Fibroblast of the aortic adventitia (primary cell): ENCODE measurements around the gene FOLR2. TPM values are rescaled to one million over a fixed set of nuclear protein-coding genes. Genes with fewer than 3 reads are reported as not detected.
A peak's percentile ranks its signal among the peaks of the same experiment; 100 is the strongest.

Experiments used
- DNase-seq: peaks from one replicate; pipeline ENCODE4 v3.0.0-alpha.2; 2010; ENCODE audit warnings: low read depth
- H3K4me3 ChIP-seq: 2 replicates; pipeline ENCODE4 v1.5.1; 2011; ENCODE audit warnings: low read depth, mild to moderate bottlenecking, control low read depth, low read length, moderate library complexity
- total RNA-seq: library from RNA; depleted of rRNA; stranded (reverse); fragments of >200 nt; gene quantifications from 2 replicates; pipeline ENCODE4 v1.2.3, GENCODE V29; 2012; ENCODE audit warnings: low replicate concordance
- TF ChIP-seq, protein P1 (sequence below): IDR thresholded peaks from 2 replicates; pipeline ENCODE4 v1.5.1; 2011; ENCODE audit warnings: mild to moderate bottlenecking, low read length, control low read depth, inconsistent platforms; ENCODE audit not compliant: insufficient read depth

Gene FOLR2
- total RNA-seq, 1 donor, result not detected

DNA sequence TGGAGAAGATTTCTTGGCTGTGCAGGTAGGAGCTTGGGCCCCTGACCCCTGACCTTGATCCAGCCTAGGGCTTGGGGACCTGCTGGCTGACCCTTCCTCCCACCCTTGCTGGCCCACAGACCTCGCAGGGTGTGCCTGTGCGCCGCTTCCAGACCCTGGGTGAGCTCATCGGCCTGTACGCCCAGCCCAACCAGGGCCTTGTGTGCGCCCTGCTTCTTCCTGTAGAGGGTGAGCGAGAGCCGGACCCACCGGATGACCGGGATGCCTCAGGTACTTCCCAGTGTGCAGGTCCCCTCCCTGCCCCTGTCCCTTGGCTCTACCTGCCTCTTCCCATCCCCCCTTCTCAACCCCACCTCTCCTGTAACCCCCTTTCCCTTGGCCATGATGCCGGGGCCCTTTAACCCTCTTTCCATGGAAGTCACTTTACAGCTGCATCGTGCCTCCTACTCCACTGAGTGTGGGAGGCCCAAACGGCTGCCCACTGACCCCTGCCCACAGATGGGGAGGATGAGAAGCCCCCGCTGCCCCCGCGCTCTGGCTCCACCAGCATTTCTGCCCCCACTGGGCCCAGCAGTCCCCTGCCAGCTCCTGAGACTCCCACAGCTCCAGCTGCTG is 11.7 kb downstream of the FOLR2 start:
- no peak overlapping the region for H3K4me3 ChIP-seq
- TF ChIP-seq, protein P1, sequence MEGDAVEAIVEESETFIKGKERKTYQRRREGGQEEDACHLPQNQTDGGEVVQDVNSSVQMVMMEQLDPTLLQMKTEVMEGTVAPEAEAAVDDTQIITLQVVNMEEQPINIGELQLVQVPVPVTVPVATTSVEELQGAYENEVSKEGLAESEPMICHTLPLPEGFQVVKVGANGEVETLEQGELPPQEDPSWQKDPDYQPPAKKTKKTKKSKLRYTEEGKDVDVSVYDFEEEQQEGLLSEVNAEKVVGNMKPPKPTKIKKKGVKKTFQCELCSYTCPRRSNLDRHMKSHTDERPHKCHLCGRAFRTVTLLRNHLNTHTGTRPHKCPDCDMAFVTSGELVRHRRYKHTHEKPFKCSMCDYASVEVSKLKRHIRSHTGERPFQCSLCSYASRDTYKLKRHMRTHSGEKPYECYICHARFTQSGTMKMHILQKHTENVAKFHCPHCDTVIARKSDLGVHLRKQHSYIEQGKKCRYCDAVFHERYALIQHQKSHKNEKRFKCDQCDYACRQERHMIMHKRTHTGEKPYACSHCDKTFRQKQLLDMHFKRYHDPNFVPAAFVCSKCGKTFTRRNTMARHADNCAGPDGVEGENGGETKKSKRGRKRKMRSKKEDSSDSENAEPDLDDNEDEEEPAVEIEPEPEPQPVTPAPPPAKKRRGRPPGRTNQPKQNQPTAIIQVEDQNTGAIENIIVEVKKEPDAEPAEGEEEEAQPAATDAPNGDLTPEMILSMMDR, result peak; percentile 63
- peak; percentile 35 for DNase-seq

DNA sequence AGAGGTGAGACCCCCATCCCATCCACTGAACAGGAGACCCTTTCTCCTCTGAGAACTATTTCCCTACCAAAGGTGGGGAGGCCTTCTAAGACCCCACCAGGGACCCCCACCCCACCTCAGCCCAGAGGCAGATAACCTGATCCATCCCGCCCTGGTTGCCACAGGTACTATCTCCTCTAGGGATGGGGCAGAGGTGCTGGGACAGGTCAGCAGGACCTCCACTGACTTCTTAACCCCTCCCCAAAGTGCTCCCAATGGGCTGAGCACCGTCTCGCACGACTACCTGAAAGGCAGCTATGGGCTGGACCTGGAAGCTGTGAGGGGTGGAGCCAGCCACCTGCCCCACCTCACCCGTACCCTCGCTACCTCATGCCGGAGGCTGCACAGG is 12.2 kb downstream of the FOLR2 start:
- TF ChIP-seq, protein P1, result no peak
- no peak for DNase-seq

DNA sequence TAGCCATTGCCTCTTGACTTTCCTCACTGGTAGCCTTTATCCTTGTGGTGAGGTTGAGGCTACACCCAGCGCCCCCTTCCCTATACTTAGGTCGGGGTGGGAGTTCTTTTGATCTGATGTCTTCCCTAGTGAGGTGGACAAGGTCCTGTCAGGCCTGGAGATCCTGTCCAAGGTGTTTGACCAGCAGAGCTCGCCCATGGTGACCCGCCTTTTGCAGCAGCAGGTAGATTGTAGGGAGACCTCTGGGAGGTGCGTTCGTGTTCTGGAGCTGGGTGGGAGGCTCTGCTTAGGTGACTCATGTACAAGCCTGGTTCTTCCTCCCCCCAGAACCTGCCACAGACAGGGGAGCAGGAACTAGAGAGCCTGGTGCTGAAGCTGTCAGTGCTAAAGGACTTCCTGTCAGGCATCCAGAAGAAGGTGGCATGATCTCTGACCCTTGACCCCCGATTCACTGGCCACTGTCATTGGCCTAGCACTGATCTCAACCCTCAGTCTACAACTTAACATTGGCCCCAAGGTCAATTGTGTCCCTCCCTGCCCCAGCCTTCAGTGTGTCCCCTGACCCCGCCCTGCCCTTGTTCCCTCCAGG is 12.8 kb downstream of the FOLR2 start:
- TF ChIP-seq, protein P1, result no peak
- DNase-seq, result no peak
- no peak overlapping the region for H3K4me3 ChIP-seq

More for the DNA sequence above, 12.2 kb downstream of the FOLR2 start:
- no peak overlapping the region for H3K4me3 ChIP-seq

DNA sequence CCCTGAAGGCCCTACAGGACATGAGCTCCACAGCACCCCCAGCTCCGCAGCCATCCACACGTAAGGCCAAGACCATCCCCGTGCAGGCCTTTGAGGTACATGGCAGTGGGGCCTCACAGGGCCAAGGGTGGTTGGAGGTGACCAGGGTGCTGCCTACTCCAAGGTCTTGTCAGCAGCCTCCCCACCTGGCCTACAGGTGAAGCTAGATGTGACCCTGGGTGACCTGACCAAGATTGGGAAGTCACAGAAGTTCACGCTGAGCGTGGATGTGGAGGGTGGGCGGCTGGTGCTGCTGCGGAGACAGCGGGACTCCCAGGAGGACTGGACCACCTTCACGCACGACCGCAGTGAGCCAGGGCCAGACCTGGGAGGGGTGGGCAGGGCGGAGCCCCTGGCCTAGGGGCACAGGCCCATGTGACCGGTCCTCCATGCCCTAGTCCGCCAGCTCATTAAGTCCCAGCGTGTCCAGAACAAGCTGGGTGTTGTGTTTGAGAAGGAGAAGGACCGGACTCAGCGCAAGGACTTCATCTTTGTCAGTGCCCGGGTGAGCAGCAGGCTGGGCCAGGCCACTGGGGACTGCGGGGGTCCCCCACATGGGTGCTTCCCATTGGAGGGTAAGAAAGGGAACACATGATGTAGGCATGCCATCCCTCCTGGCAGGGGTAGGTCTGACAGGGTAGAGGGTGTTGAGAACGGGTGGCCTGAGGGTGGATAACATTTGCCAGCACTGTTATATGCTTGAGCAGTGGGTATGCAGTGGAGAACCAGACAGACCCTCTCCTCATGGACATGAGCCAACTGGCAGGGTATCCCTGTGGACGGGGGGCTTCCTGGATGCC is 13.6 kb downstream of the FOLR2 start:
- TF ChIP-seq, protein P1, result no peak
- H3K4me3 ChIP-seq, result no peak overlapping the region
- no peak for DNase-seq

DNA sequence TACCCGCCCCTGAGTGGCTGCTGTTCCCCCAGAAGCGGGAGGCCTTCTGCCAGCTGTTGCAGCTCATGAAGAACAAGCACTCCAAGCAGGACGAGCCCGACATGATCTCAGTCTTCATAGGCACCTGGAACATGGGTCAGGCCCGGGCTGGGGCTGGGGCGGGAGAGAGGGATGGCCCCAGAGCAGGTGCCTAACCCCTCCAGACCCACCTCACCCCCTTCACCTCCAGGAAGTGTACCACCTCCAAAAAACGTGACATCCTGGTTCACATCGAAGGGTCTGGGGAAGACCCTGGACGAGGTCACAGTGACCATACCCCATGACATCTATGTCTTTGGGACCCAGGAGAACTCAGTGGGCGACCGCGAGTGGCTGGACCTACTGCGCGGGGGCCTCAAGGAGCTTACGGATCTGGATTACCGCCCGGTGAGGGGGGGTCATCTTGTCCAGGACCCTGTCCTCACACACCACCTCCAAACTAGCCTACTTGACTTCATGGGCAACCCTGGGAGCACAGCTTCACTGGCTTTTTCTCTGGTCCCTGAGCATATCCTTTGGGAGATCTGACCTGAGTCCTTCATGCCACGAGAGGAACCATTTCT is 14.3 kb downstream of the FOLR2 start:
- TF ChIP-seq, protein P1, result no peak
- H3K4me3 ChIP-seq, result no peak overlapping the region
- DNase-seq, result no peak

GRCh38 chr11:72231396-72232259 is 15.0 kb downstream of the FOLR2 start:
- TF ChIP-seq, protein P1, result no peak
- H3K4me3 ChIP-seq, result no peak overlapping the region
- DNase-seq, result no peak
